IPS DF 6.9 (cell line): ENCODE data around the gene FBXO11.
"Not testable (repeated sequence)": the region's sequence is repeated elsewhere in the genome, so short reads cannot be mapped to it uniquely, and the experiment has no call there.

Experiments
- DNase-seq: peaks from one replicate; pipeline ENCODE4 v3.0.0-alpha.2; 2013; ENCODE audit warnings: low read depth, low spot score
- H3K27ac ChIP-seq: one replicate; pipeline ENCODE4 v1.5.1; 2013; ENCODE audit warnings: low read length, control low read depth
- H3K27me3 ChIP-seq: 2 replicates; pipeline ENCODE4 v1.6.1; 2013; ENCODE audit warnings: mild to moderate bottlenecking, low read length; ENCODE audit not compliant: control insufficient read depth, insufficient read depth
- H3K36me3 ChIP-seq: 2 replicates; pipeline ENCODE4 v1.6.1; 2013; ENCODE audit warnings: low read length; ENCODE audit not compliant: control insufficient read depth, insufficient read depth
- H3K4me1 ChIP-seq: 2 replicates; pipeline ENCODE4 v1.6.1; 2013; ENCODE audit warnings: low read length; ENCODE audit not compliant: control insufficient read depth, insufficient read depth
- H3K4me3 ChIP-seq: 2 replicates; pipeline ENCODE4 v1.5.1; 2013; ENCODE audit warnings: mild to moderate bottlenecking, low read length
- H3K9me3 ChIP-seq: 2 replicates; pipeline ENCODE4 v1.6.1; 2013; ENCODE audit warnings: low read length, inconsistent platforms; ENCODE audit not compliant: control insufficient read depth, insufficient read depth
- WGBS: extraction: QIAGEN DNeasy Blood & Tissue Kit; methylation state at CpG from one replicate; pipeline ENCODE4 v1.1.7; 2013; ENCODE audit warnings: mixed read lengths, missing lambda C conversion rate; ENCODE audit not compliant: insufficient read length, insufficient coverage; 5-methylcytosine and 5-hydroxymethylcytosine counted together

Gene FBXO11

DNA sequence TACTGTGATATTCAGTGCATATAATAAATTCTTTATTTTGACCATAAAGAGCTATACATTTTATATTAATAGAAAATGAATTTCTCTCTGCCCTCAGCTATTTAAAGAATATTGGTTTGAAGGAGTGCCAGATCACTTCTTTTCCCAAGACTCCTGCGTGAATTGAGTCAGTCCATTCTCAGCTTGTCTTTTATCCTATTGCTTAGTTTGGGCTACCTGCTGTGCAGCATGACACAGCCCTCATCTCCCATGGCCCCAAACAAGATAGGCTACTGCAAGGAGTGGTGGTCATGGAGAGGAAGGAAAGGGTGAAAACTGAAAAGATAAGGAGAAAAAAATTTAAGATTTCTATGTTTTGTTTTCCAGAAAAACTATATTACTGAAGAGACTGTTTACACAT, 10.1 kb upstream of the FBXO11 start:
- H3K4me1 ChIP-seq: no peaks in the 10 kb centered on the region
- no peak overlapping the region for H3K27ac ChIP-seq
- H3K36me3 ChIP-seq: no peaks in the 10 kb centered on the region
- H3K27me3 ChIP-seq: no peaks in the 10 kb centered on the region
- DNase-seq: no peak
- no CpG with 5 or more reads among the region's 1 CpG for WGBS
- H3K9me3 ChIP-seq: no peaks in the 10 kb centered on the region
- H3K4me3 ChIP-seq: no peak overlapping the region

DNA sequence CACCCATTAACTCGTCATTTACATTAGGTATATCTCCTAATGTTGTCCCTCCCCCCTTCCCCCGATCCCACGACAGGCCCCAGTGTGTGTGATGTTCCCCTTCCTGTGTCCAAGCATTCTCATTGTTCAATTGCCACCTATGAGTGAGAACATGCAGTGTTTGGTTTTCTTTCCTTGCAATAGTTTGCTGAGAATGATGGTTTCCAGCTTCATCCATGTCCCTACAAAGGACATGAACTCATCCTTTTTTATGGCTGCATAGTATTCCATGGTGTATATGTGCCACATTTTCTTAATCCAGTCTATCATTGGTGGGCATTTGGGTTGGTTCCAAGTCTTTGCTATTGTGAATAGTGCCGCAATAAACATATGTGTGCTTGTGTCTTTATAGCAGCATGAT, 4.4 kb upstream of the FBXO11 start:
- H3K36me3 ChIP-seq, DNase-seq, H3K9me3 ChIP-seq, H3K4me3 ChIP-seq, H3K27me3 ChIP-seq, H3K27ac ChIP-seq, H3K4me1 ChIP-seq: not testable (repeated sequence)
- no CpG with 5 or more reads among the region's 4 CpGs for WGBS

DNA sequence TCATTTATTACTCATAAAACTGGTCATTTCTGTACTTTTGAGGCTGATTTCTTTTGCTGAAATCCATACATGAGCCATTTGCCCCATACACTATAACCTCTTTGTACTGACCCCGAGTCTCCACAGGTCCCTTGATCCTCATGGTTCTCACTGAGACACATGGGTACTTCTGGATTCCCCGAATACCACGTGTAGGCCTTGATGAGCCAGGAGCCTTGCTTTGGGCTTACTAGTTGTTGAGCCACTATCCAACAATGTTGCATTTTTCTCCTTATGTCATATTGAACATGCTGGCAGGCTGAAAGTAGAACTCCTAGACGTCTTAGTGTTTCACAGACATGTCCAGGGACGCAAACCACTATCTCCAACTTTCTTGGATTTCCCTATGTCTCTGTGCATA, 2.4 kb upstream of the FBXO11 start:
- WGBS: no CpG with 5 or more reads among the region's 5 CpGs
- H3K4me1 ChIP-seq: no peaks in the 10 kb centered on the region
- H3K36me3 ChIP-seq: no peaks in the 10 kb centered on the region
- no peak for DNase-seq
- no peaks in the 10 kb centered on the region for H3K9me3 ChIP-seq
- no peak overlapping the region for H3K4me3 ChIP-seq
- no peaks in the 10 kb centered on the region for H3K27me3 ChIP-seq
- no peak overlapping the region for H3K27ac ChIP-seq

DNA sequence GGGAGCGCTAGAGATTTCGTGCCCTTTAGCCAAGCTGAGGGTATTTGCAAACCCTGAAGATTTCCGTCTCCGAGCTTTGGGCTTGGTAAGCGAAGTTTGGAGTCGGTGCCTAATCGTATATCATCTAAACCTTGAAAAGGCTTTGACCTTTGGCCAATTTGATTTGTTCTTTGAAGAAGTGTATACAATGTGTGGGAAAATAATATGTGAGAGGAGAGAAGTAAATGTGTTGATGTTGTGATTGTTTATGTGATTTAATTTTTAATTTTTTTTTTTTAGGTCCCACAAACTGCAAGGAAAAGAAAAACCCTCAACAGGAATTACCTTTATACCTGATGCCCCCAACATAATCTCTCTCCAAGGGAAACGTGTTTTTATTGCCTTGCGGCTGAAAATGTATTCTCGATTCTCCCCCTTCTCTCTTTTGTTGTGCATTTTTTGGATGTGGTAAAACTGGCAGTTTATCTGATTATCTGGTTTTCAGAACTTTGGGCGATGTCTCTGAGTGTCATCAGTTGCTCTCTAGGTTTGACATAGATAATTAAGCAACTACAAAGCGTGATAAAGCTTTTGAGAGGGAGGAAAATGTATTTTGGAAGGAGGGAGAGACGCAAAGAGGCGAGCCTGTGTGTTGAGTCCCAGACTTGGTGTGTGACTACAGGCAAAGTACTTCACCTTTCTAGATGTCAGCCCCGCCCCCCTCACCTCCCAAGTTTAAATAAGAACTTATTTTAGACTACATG, 912 bp upstream of the FBXO11 start:
- Histone ChIP-seq H3K27me3 (no peaks in the 10 kb centered on the region), H3K27ac (no peak overlapping the region), H3K4me3 (peak overlapping the region; percentile 90; the same call in 1 of the 2 replicates), H3K4me1 (no peaks in the 10 kb centered on the region), H3K9me3 (no peaks in the 10 kb centered on the region), H3K36me3 (no peaks in the 10 kb centered on the region)
- DNase-seq: no peak
- WGBS: no CpG with 5 or more reads among the region's 15 CpGs

DNA sequence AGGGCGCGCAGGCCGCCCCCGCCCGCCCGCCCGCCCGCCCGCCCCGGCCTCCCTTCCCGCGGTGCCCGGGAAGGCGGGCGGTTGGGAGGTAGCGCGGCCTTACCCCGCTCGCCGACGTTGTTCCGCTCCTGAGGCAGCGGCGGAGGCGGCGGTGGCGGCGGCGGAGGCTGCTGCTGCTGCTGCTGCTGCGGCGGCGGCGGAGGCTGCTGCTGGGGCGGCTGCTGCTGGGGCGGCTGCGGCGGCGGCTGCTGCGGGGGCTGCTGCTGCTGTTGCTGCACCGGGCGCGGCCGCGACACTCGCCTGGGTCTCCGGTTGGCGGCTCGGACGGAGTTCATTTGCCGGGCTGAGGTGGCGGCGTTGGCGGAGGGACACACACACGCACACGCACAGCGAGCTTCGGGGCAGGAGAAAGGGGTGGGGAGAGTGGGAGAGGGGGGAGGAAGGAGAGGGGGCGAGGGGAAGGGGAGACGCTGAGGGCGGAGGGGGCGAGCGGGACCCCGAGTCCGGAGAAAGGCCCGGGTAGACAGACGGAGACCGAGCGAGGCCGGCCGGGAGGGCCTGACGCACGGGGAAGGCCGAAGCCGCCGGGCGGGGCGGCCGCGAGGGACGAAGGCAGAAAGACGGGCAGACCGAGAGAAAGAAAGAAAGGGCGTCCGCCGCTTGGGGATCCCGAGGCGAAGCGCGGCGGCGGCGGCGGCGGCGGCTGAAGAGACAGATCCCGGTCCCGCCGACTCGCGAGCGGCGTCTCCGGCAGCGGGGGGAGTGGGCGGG, 727 bp downstream of the FBXO11 start:
- Histone ChIP-seq H3K27me3 (no peaks in the 10 kb centered on the region), H3K36me3 (no peaks in the 10 kb centered on the region), H3K27ac (no peak overlapping the region), H3K4me3 (peak overlapping the region; percentile 59; the same call in 1 of the 2 replicates), H3K9me3 (no peaks in the 10 kb centered on the region), H3K4me1 (no peaks in the 10 kb centered on the region; the same call in 1 of the 2 replicates)
- no CpG with 5 or more reads among the region's 105 CpGs for WGBS
- no peak for DNase-seq

DNA sequence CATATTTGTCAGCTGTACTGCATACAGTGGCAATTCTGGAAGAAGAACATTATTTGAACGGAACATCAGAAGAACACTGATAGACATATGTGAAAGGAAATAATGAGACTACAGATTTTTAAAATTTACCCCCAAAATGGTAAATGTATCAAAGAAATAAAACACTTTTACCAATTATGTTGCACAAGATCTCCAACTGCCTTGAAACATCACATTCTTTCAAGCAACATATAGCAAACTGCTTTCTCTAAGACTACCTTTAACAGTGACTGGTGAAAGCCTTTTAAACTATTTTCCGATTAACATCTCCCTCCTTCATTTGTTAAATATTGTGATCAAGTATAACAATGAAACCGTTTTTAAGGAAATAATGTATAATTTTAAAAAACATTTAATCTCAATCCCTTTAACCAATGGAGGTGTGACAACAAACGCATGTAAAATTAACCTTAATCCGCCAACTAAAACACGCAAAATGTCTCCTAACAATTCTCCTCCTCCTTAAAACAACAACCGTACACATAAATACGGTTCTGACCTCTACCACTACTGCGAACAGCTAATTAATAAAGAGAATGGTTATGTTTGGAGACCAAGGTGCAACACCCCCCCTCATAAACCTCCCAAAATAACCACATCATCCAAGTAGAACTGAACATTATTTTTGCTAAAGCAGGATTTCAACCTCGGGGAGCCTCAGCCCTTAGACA, 2.4 kb downstream of the FBXO11 start:
- peak overlapping the region; percentile 59; the same call in 1 of the 2 replicates for H3K4me3 ChIP-seq
- no peak for DNase-seq
- H3K9me3 ChIP-seq: no peaks in the 10 kb centered on the region
- WGBS: no CpG with 5 or more reads among the region's 10 CpGs
- H3K4me1 ChIP-seq: no peaks in the 10 kb centered on the region; the same call in 1 of the 2 replicates
- no peaks in the 10 kb centered on the region for H3K27me3 ChIP-seq
- H3K27ac ChIP-seq: no peak overlapping the region
- H3K36me3 ChIP-seq: no peaks in the 10 kb centered on the region

DNA sequence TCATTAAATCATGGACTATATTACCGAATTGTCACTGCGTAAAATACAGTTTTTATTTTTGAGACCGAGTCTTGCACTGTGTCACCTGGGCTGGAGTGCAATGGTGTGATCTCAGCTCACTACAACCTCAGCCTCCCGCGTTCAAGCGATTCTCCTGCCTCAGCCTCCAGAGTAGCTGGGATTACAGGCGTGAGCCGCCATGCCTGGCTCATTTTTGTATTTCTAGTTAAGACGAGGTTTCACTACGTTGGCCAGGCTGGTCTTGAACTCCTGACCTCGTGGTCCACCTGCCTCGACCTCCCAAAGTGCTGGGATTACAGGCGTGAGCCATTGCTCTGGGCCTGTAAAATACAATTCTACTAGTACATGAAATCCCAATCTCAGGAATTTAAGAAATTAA, 4.4 kb downstream of the FBXO11 start:
- not testable (repeated sequence) for H3K4me1 ChIP-seq, H3K9me3 ChIP-seq, H3K4me3 ChIP-seq, H3K27me3 ChIP-seq, H3K36me3 ChIP-seq, H3K27ac ChIP-seq, DNase-seq
- WGBS: 100% methylated on average over 2 of the region's 13 CpGs

DNA sequence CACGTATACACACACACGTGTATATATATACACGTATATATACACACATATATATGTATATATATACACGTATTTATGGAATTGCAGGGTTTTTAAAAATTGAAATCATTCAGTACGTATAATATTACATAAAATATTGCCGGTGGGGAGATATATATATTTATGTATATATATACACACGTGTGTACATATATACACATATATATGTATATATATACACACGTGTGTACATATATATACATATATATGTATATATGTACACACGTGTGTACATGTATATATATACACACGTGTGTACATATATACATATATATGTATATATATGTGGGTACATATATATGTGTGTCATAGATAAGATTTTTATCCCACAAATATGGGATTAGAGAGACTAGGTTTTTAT, 5.4 kb downstream of the FBXO11 start:
- no peaks in the 10 kb centered on the region for H3K27me3 ChIP-seq
- H3K4me3 ChIP-seq: no peak overlapping the region
- peaks cover 2% of the 10 kb centered on the region; the same call in 1 of the 2 replicates for H3K4me1 ChIP-seq
- whole genome bisulfite sequencing: no CpG with 5 or more reads among the region's 10 CpGs
- no peaks in the 10 kb centered on the region for H3K36me3 ChIP-seq
- DNase-seq: no peak
- no peaks in the 10 kb centered on the region for H3K9me3 ChIP-seq
- no peak overlapping the region for H3K27ac ChIP-seq

DNA sequence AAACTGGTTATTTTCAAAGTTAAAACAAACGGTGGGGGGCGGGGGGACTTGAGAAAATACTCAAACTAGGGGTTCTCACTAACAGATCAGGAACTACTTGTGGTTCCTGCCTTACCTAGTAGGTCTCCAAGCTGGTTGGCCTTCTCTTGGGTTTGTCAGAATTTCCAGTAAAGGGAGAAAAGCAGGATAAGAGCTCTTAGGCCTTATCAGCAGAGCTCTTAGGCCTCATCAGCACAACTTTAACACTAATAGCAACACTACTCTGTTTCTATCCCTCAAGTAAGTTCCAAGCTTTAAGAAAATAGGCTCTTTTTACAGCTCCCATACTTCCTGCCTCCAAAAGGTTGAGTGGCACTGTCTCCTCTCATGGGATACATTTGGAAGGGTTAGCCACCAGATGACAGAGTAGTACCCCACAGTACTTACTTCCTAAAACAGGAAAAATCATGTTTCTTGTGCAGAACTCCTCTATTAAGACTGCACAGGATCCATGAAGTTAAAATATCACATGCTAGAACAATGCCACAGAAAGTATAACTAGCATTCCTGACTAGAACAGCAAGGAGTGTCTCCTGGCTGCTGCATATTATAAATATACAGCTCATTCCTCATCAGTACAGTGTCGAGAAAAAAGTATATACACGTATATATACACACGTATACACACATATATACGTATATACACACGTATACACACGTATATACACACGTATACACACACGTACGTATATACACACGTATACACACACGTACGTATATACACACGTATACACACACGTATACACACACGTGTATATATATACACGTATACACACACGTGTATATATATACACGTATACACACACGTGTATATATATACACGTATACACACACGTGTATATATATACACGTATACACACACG, 6.1 kb downstream of the FBXO11 start:
- Histone ChIP-seq H3K9me3 (no peaks in the 10 kb centered on the region), H3K36me3 (no peaks in the 10 kb centered on the region), H3K4me1 (peaks cover 2% of the 10 kb centered on the region; the same call in 1 of the 2 replicates), H3K4me3 (no peak overlapping the region), H3K27me3 (no peaks in the 10 kb centered on the region), H3K27ac (no peak overlapping the region)
- 94% methylated on average over 12 of the region's 25 CpGs for WGBS
- DNase-seq: no peak
